HepG2 (cell line): ENCODE results near the gene DNAJA3. TPM values are rescaled to one million over a fixed set of nuclear protein-coding genes. Genes with fewer than 3 reads are reported as not detected.

Source experiments
- DNMT1 ChIP-seq: sonication (generic); formaldehyde crosslinking; IDR thresholded peaks from 2 replicates; pipeline ENCODE4 v1.5.1; 2020; ENCODE audit warnings: mild to moderate bottlenecking, missing genetic modification reagents
- ESRRA ChIP-seq: sonication (generic); formaldehyde crosslinking; IDR thresholded peaks from 2 replicates; pipeline ENCODE4 v1.5.1; 2020; ENCODE audit warnings: mild to moderate bottlenecking, low read depth, missing genetic modification reagents
- HNF4A ChIP-seq: sonication (generic); formaldehyde crosslinking; IDR thresholded peaks from 2 replicates; pipeline ENCODE4 v1.4.0; 2020; ENCODE audit warnings: missing genetic modification reagents
- HOXA9 ChIP-seq: sonication (generic); formaldehyde crosslinking; IDR thresholded peaks from 2 replicates; pipeline ENCODE4 v1.8.1; 2022; ENCODE audit warnings: missing genetic modification reagents, mild to moderate bottlenecking, moderate library complexity, borderline replicate concordance
- IRF2 ChIP-seq: IDR thresholded peaks from 2 replicates; pipeline ENCODE4 v1.6.1; 2018; ENCODE audit warnings: missing genetic modification reagents, missing compliant biosample characterization
- MAF1 ChIP-seq: sonication (generic); formaldehyde crosslinking; IDR thresholded peaks from 2 replicates; pipeline ENCODE4 v1.5.0; 2020; ENCODE audit warnings: missing genetic modification reagents, borderline replicate concordance
- SCMH1 ChIP-seq: sonication (generic); formaldehyde crosslinking; IDR thresholded peaks from 2 replicates; pipeline ENCODE4 v1.9.0; 2021; ENCODE audit warnings: missing genetic modification reagents, mild to moderate bottlenecking, borderline replicate concordance
- SKI ChIP-seq: fragments of 450-650 bp; IDR thresholded peaks from one replicate; pipeline ENCODE4 v1.6.1; 2018; ENCODE audit warnings: mild to moderate bottlenecking; ENCODE audit not compliant: partially characterized antibody
- THAP11 ChIP-seq: IDR thresholded peaks from 2 replicates; pipeline ENCODE4 v1.6.1; 2016; ENCODE audit warnings: missing biosample characterization, missing genetic modification reagents
- ZKSCAN1 ChIP-seq: fragments of 150-350 bp; IDR thresholded peaks from 2 replicates; pipeline ENCODE4 v1.6.1; 2014; ENCODE audit warnings: low read length
- ZNF12 ChIP-seq: sonication (generic); formaldehyde crosslinking; IDR thresholded peaks from 2 replicates; pipeline ENCODE4 v1.5.0; 2020; ENCODE audit warnings: missing genetic modification reagents
- ZNF136 ChIP-seq: sonication (generic); formaldehyde crosslinking; IDR thresholded peaks from 2 replicates; pipeline ENCODE4 v1.8.1; 2022; ENCODE audit warnings: low read depth, mild to moderate bottlenecking, moderate library complexity, missing genetic modification reagents
- ZNF333 ChIP-seq: sonication (generic); formaldehyde crosslinking; IDR thresholded peaks from 2 replicates; pipeline ENCODE4 v1.4.0; 2020; ENCODE audit warnings: mild to moderate bottlenecking, missing genetic modification reagents, borderline replicate concordance
- ZNF33A ChIP-seq: sonication (generic); formaldehyde crosslinking; IDR thresholded peaks from 2 replicates; pipeline ENCODE4 v1.5.1; 2020; ENCODE audit warnings: missing genetic modification reagents, mild to moderate bottlenecking, moderate library complexity, borderline replicate concordance
- ZNF773 ChIP-seq: sonication (generic); formaldehyde crosslinking; IDR thresholded peaks from 2 replicates; pipeline ENCODE4 v1.4.0; 2020; ENCODE audit warnings: missing genetic modification reagents, borderline replicate concordance
- ZSCAN25 ChIP-seq: sonication (generic); formaldehyde crosslinking; IDR thresholded peaks from 2 replicates; pipeline ENCODE4 v1.8.0; 2022; ENCODE audit warnings: mild to moderate bottlenecking, missing genetic modification reagents
- ZZZ3 ChIP-seq: sonication (generic); formaldehyde crosslinking; IDR thresholded peaks from 2 replicates; pipeline ENCODE4 v1.4.0; 2020; ENCODE audit warnings: missing genetic modification reagents, mild to moderate bottlenecking, borderline replicate concordance
- polyA plus RNA-seq, 8 experiments: library from polyadenylated mRNA; depleted of rRNA in 3 of 8; stranded (reverse) in 7 of 8; unstranded in 1 of 8; fragments of >200 nt; fragmentation: Illumina TruSeq in 4 of 8; extraction: Trizol in 4 of 8; gene quantifications; 2 replicates each; pipeline versions ENCODE4 v1.2.1 to v1.2.3, GENCODE V29; 2011 to 2016; ENCODE audit warnings: low read depth in 4 of 8, missing spikeins in 1 of 8, mixed read lengths in 1 of 8; ENCODE audit not compliant: insufficient read depth in 1 of 8
- total RNA-seq, 5 experiments: library from RNA; depleted of rRNA; stranded (reverse); fragments of >200 nt; fragmentation: Illumina TruSeq; extraction: Trizol; gene quantifications; 2 replicates each; pipeline ENCODE4 v1.2.3, GENCODE V29; 2016; ENCODE audit warnings: low read depth in 1 of 5
- TF ChIP-seq, protein P1 (sequence below): IDR thresholded peaks from 2 replicates; pipeline ENCODE4 v1.6.1; 2016; ENCODE audit warnings: control low read depth
- TF ChIP-seq, protein P2 (sequence below): IDR thresholded peaks from 2 replicates; pipeline ENCODE4 v1.6.1; 2012; ENCODE audit warnings: inconsistent platforms
- TF ChIP-seq, protein P3 (sequence below): sonication (generic); formaldehyde crosslinking; IDR thresholded peaks from 2 replicates; pipeline ENCODE4 v1.4.0; 2020; ENCODE audit warnings: missing genetic modification reagents
- TF ChIP-seq, protein P4 (sequence below): sonication (generic); formaldehyde crosslinking; IDR thresholded peaks from 2 replicates; pipeline ENCODE4 v1.5.0; 2020; ENCODE audit warnings: mild to moderate bottlenecking, missing genetic modification reagents
- TF ChIP-seq, protein P5 (sequence below): sonication (generic); formaldehyde crosslinking; IDR thresholded peaks from 2 replicates; pipeline ENCODE4 v1.5.1; 2020; ENCODE audit warnings: mild to moderate bottlenecking, moderate library complexity, missing genetic modification reagents
- TF ChIP-seq, protein P6 (sequence below): sonication (generic); formaldehyde crosslinking; IDR thresholded peaks from 2 replicates; pipeline ENCODE4 v1.4.0; 2020; ENCODE audit warnings: mild to moderate bottlenecking, missing genetic modification reagents

DNAJA3 gene
- total and polyA plus RNA-seq, 2 of the 13 experiments (the other 11 are each of a cell fraction or from before 2014, with no cell fraction given), result 77.0 to 83.3 TPM

DNA sequence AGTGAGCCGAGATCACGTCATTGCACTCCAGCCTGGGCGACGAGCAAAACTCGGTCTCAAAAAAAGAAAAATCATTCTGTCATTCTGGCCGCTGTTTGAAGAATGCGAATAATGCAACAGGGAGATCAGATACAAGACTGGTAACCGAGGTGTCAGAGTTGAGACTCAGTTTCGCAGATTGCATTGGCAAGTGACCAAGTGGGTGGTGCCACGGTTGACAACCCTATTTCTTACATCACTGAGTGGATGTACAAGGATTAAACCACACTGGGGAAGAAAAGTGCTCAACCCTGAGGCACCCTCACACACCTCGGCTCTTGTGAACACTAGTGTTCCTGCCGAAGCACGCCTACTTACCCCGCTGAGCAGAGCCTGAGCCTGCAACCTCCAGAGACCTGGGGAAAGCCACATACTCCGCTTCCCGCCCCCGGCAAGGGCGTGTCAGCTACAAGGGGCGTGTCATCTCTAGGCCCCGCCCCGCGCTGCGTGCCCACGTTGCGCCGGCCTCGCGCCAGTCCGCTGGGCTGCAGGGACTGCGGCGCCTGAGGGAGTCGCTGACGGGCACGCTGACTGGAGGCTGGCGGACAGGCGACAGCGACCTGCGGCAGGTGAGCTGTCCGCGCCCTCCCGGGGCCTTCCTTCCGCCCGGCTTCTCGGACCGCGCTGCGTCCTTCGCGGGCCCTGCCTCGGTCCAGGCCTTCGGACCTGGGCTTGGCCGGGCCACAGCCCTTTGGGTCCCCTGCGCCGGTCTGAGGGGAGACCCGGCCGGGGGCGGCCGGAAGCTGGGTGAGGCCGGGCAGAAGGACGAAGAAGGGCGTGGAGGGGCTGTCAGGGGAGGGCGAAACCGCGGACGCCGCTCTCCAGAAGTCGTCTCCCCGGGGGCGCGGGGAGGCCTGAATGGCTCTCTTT lies 50.5 kb downstream of the DNAJA3 start, which contains the start of gene HMOX2 (continued):
- TF ChIP-seq, protein P1, sequence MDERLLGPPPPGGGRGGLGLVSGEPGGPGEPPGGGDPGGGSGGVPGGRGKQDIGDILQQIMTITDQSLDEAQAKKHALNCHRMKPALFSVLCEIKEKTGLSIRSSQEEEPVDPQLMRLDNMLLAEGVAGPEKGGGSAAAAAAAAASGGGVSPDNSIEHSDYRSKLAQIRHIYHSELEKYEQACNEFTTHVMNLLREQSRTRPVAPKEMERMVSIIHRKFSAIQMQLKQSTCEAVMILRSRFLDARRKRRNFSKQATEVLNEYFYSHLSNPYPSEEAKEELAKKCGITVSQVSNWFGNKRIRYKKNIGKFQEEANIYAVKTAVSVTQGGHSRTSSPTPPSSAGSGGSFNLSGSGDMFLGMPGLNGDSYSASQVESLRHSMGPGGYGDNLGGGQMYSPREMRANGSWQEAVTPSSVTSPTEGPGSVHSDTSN, result 0 out of 2 replicates have a peak, but pooled peaks have one; percentile 42
- TF ChIP-seq ZNF333 (CRISPR knock-in tag) (peak; percentile 67; the same call in 1 of the 2 replicates), ZKSCAN1 (no peak), SKI (peak; percentile 48), ZNF12 (CRISPR knock-in tag) (peak; percentile 61; the same call in 1 of the 2 replicates), ZSCAN25 (CRISPR knock-in tag) (peak; percentile 74; the same call in 1 of the 2 replicates), ZNF773 (CRISPR knock-in tag) (0 out of 2 replicates have a peak, but pooled peaks have one; percentile 39), ZZZ3 (no peak), THAP11 (CRISPR knock-in tag) (peak; percentile 86), HNF4A (CRISPR knock-in tag) (no peak), MAF1 (CRISPR knock-in tag) (no peak), ESRRA (CRISPR knock-in tag) (no peak; the same call in 1 of the 2 replicates), IRF2 (CRISPR knock-in tag) (peak; percentile 63; the same call in 1 of the 2 replicates), DNMT1 (CRISPR knock-in tag) (peak; percentile 97; the same call in 1 of the 2 replicates), ZNF33A (no peak), ZNF136 (peak; percentile 85; the same call in 1 of the 2 replicates), HOXA9 (no peak), SCMH1 (no peak)
- TF ChIP-seq, protein P2, sequence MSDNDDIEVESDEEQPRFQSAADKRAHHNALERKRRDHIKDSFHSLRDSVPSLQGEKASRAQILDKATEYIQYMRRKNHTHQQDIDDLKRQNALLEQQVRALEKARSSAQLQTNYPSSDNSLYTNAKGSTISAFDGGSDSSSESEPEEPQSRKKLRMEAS, result peak; percentile 92
- TF ChIP-seq, protein P3, sequence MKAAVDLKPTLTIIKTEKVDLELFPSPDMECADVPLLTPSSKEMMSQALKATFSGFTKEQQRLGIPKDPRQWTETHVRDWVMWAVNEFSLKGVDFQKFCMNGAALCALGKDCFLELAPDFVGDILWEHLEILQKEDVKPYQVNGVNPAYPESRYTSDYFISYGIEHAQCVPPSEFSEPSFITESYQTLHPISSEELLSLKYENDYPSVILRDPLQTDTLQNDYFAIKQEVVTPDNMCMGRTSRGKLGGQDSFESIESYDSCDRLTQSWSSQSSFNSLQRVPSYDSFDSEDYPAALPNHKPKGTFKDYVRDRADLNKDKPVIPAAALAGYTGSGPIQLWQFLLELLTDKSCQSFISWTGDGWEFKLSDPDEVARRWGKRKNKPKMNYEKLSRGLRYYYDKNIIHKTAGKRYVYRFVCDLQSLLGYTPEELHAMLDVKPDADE (CRISPR knock-in tag), result peak; percentile 23; the same call in 1 of the 2 replicates
- TF ChIP-seq, protein P4, sequence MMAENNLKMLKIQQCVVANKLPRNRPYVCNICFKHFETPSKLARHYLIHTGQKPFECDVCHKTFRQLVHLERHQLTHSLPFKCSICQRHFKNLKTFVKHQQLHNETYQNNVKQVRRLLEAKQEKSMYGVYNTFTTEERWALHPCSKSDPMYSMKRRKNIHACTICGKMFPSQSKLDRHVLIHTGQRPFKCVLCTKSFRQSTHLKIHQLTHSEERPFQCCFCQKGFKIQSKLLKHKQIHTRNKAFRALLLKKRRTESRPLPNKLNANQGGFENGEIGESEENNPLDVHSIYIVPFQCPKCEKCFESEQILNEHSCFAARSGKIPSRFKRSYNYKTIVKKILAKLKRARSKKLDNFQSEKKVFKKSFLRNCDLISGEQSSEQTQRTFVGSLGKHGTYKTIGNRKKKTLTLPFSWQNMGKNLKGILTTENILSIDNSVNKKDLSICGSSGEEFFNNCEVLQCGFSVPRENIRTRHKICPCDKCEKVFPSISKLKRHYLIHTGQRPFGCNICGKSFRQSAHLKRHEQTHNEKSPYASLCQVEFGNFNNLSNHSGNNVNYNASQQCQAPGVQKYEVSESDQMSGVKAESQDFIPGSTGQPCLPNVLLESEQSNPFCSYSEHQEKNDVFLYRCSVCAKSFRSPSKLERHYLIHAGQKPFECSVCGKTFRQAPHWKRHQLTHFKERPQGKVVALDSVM (CRISPR knock-in tag), result peak; percentile 78
- TF ChIP-seq, protein P5, sequence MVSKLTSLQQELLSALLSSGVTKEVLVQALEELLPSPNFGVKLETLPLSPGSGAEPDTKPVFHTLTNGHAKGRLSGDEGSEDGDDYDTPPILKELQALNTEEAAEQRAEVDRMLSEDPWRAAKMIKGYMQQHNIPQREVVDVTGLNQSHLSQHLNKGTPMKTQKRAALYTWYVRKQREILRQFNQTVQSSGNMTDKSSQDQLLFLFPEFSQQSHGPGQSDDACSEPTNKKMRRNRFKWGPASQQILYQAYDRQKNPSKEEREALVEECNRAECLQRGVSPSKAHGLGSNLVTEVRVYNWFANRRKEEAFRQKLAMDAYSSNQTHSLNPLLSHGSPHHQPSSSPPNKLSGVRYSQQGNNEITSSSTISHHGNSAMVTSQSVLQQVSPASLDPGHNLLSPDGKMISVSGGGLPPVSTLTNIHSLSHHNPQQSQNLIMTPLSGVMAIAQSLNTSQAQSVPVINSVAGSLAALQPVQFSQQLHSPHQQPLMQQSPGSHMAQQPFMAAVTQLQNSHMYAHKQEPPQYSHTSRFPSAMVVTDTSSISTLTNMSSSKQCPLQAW (CRISPR knock-in tag), result peak; percentile 85
- TF ChIP-seq, protein P6, sequence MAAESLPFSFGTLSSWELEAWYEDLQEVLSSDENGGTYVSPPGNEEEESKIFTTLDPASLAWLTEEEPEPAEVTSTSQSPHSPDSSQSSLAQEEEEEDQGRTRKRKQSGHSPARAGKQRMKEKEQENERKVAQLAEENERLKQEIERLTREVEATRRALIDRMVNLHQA (CRISPR knock-in tag), result no peak
